ENCODE measurements around the gene RCL1. TPM values are rescaled to one million over a fixed set of nuclear protein-coding genes. Genes with fewer than 3 reads are reported as not detected.

Gene RCL1
- total RNA-seq, 1 experiment from 2014 or later: 34.4 TPM

DNA sequence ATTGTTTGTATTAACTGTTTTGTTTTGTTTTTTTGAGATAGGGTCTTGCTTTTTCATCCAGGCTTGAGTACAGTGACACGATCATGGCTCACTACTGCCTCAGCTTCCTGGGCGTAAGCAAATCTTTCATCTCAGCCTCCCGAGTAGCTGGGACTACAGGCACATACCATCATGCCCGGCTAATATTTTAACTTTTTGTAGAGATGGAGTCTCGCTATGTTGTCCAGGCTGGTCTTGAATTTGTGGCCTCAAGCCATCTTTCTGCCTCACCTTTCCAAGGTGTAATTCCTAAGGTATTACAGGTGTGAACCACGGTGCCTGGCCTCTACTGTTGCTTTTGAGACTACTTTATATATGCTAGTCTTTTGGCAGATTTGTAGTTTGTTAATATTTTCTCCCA lies 8.4 kb downstream of the RCL1 start:
- peaks cover 59% of the 10 kb centered on the region; the same call in 1 of the 2 replicates for H3K79me2 ChIP-seq (ENCODE audit: insufficient read depth, low read length)
- H3K4me1 ChIP-seq (ENCODE audit: insufficient read depth, low read length): peaks cover 11% of the 10 kb centered on the region; the same call in 1 of the 2 replicates
- H3K4me2 ChIP-seq (ENCODE audit: insufficient read depth, insufficient read length, low read length): no peak overlapping the region
- H4K8ac ChIP-seq (replicated peaks; ENCODE audit: insufficient read length, low read depth, low read length): no peak overlapping the region
- H2BK15ac ChIP-seq (ENCODE audit: low read depth, low read length): no peak overlapping the region
- no peak overlapping the region for H3K9ac ChIP-seq (ENCODE audit: extremely low read depth, insufficient read length, low read length)
- H4K91ac ChIP-seq (ENCODE audit: insufficient read length, low read depth, low read length): no peak overlapping the region
- H3K14ac ChIP-seq (ENCODE audit: insufficient read depth, low read length): no peak overlapping the region
- no peaks in the 10 kb centered on the region for H3K27me3 ChIP-seq (ENCODE audit: insufficient read depth, low read length)
- no CpG with 5 or more reads among the region's 6 CpGs for WGBS (ENCODE audit: extremely low coverage, insufficient read length, low lambda C conversion rate)
- no peak overlapping the region for H3K27ac ChIP-seq (ENCODE audit: insufficient read length, low read depth, low read length)
- H4K5ac ChIP-seq (ENCODE audit: insufficient read length, low read depth, low read length): no peak overlapping the region
- Mint-ChIP-seq H3K27me3 (ENCODE audit: low read depth) (no peaks in the 10 kb centered on the region), H3K9me3 (peaks cover 3 to 7% of the 10 kb centered on the region in 2 experiments; a peak in 3 of 5 replicates), H3K4me1 (peaks cover 36 to 44% of the 10 kb centered on the region in 2 experiments), H3K27ac (no peak overlapping the region), H3K36me3 (ENCODE audit: insufficient read depth in 1 of 3, low read depth in 3 of 3) (peaks cover 10 to 15% (median 13%) of the 10 kb centered on the region in 3 experiments; a peak in 6 of 7 replicates), H3K4me3 (no peak overlapping the region)
- no peaks in the 10 kb centered on the region for H3K9me3 ChIP-seq (ENCODE audit: control insufficient read depth, low read depth, low read length)
- TF ChIP-seq, protein P1, sequence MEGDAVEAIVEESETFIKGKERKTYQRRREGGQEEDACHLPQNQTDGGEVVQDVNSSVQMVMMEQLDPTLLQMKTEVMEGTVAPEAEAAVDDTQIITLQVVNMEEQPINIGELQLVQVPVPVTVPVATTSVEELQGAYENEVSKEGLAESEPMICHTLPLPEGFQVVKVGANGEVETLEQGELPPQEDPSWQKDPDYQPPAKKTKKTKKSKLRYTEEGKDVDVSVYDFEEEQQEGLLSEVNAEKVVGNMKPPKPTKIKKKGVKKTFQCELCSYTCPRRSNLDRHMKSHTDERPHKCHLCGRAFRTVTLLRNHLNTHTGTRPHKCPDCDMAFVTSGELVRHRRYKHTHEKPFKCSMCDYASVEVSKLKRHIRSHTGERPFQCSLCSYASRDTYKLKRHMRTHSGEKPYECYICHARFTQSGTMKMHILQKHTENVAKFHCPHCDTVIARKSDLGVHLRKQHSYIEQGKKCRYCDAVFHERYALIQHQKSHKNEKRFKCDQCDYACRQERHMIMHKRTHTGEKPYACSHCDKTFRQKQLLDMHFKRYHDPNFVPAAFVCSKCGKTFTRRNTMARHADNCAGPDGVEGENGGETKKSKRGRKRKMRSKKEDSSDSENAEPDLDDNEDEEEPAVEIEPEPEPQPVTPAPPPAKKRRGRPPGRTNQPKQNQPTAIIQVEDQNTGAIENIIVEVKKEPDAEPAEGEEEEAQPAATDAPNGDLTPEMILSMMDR (conservative IDR thresholded peaks at IDR 0.05): no peak
- no peak overlapping the region for H3K23ac ChIP-seq (ENCODE audit: insufficient read length, low read depth, low read length)
- H2BK20ac ChIP-seq (ENCODE audit: low read depth, low read length, poor library complexity, severe bottlenecking): no peak overlapping the region
- H2AFZ ChIP-seq (ENCODE audit: low read length): no peak overlapping the region
- no peak overlapping the region for H3K18ac ChIP-seq (ENCODE audit: insufficient read length, low read depth, low read length)
- H3K79me1 ChIP-seq (ENCODE audit: insufficient read depth, low read depth, low read length, poor library complexity, severe bottlenecking): peaks cover 8% of the 10 kb centered on the region
- no peak for DNase-seq
- H2AK5ac ChIP-seq (ENCODE audit: insufficient read length, low read length): no peak overlapping the region
- H2BK120ac ChIP-seq (ENCODE audit: low read depth, low read length, poor library complexity, severe bottlenecking): no peak overlapping the region
- peaks cover 2% of the 10 kb centered on the region for H4K20me1 ChIP-seq (ENCODE audit: control insufficient read depth, insufficient read depth, insufficient read length)
- H3K56ac ChIP-seq (ENCODE audit: insufficient read length, low read depth, low read length): no peak overlapping the region
- H2BK5ac ChIP-seq (ENCODE audit: insufficient read length, low read length): no peak overlapping the region
- no peak overlapping the region for H2BK12ac ChIP-seq (ENCODE audit: insufficient read length, low read depth, low read length)
- H3K4ac ChIP-seq (ENCODE audit: low read depth, low read length): no peak overlapping the region
- peaks cover 4% of the 10 kb centered on the region for H3K23me2 ChIP-seq (ENCODE audit: insufficient read length, low read depth, low read length, poor library complexity, severe bottlenecking)
- H3T11ph ChIP-seq (ENCODE audit: low read length): no peak overlapping the region
